HG02623 (cell line): Measurements from ENCODE around the gene CD40.

Experiments used
- ATAC-seq: cut with Tn5 transposase; IDR thresholded peaks from one replicate; pipeline ENCODE4 v1.9.1; 2021; ENCODE audit warnings: moderate library complexity; ENCODE audit not compliant: unreplicated experiment

Gene CD40

DNA sequence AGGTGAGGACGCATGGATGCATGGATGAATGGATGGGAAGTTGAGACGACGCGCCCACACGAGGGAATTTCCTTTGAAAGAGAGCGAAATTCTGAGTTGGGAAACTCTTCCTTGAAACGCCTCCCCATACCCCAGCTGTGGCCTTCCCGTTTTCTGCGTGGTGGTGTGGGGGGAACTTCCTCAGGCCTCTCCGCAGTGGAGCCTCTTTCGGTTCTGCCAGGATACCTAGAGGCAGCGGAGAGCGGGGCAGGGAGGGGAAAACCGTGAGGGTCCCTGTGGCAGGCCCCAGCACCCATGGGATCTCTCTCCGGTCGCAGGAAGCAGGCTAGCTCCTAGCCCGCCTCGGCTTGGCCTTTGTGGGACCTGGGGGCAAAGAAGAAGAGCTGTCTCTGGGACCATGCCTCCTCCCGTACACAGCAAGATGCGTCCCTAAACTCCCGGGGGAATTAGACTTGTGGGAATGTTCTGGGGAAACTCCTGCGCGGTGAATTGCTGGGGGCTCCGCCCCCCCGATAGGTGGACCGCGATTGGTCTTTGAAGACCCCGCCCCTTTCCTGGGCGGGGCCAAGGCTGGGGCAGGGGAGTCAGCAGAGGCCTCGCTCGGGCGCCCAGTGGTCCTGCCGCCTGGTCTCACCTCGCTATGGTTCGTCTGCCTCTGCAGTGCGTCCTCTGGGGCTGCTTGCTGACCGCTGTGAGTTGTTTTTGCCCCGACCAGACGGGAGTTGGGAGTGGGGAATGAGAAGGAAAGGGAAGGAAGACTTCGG, at the start of gene CD40:
Gene CD40 (plus strand): TSS at position 611 of the 764 bp plus-strand sequence. CDS start 30 bp downstream, at position 641.
- peak; percentile 75 for ATAC-seq

DNA sequence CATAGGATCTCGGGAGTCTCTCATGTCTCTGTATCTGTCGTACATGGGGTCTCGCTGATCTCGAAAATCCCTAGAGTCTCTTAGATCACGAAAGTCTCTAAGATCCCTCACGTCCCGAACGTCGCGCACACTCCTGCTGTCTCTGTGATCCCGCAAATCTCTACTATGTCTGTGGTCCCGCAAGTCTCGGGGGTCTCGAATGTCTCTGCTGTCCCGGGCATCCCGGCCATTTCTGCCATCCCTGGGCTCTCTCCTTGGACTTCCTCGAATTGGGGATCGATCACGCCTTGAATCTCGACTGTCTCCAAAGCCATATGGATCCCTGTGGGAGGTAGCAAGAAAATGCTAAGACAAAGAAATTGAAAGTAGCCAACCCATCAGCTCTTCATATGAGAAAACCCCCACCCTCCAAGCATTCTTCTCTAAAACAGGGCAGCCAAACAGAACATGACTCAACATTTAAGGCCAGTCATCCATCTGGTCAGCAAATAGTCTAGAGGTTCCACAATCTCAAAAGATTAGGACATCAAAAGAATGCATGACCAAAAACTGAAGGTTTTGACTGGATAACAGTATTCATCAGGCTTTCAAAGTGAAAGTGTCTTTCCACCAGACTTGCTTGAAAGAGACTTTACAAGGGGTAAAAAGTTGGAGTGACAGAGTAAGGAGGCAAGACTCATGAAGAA, 47.8 kb upstream of the CD40 start:
- ATAC-seq, result no peak

DNA sequence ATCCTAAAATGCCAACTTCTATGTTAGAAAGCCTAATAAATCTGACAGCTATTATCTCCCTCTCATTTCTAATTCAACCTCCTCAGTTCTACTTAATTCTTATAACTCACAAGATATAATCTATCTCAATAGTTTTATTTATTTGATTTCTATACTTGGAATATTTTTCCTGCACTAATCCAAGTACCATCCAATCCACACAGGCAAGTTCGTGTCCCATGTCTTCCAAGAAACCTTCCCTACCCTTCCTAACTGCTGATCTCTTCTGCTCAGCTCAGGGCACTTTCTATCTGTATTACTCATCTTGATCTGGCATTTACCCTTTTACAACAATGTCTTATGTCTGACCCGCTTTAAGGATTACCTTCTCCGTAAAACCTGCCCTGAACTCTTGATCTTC, 46.5 kb upstream of the CD40 start:
- ATAC-seq, result no peak

DNA sequence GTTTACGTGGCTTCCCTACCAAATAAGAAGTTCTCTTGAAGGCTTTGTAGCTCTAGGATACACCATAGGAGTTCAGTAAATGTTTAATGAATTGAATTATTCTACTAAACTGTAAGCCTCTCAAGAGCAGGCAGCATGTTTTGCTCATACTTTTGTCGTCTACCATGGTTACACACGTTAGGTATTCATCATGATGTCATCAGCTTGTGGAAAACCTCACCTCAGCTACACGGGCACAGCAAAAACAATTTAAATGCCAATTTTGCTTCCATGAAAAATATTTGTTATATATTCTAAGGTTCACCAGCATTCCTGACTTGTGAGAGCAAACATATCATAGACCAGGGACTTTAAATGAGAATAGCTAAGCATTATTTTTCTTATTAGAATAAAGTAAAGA, 45.1 kb upstream of the CD40 start:
- ATAC-seq, result no peak

DNA sequence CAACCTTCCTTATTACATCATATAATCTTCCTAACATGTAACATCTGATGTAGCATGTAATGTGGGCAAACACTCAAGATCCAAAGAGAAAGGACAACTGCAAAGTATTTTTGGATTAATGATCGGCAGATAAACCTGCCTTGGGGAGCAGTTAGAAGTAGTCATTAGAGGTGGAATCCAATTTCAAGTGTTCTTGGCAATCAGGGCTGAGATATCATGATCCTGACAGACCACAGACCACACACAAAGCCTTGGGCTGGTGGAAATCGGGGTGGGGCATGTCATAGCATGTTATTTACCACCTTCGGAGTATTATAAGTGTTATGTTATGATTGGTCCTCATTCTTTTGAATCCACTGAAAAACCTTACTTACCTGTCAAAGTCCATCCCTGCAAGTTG, 44.7 kb upstream of the CD40 start:
- no peak for ATAC-seq

DNA sequence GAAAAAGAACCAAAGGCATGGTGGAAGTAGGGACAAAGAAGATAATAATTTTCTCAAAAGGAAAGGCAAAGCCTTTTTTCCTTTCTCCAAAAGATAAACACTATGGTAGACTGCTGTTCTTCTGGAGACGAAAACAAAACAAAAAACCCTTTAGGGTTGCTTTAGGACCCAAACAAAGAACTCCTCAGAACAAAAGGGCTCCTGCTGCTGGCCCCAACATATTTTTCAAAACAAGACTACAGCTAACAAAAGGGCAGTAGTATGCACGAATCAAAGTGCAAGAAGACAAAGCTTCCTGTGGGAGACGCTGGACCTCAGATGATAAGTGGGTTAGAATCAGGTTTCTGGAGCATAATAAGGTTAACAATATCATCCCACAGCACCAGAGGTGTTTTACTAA, 44.1 kb upstream of the CD40 start:
- ATAC-seq, result no peak

DNA sequence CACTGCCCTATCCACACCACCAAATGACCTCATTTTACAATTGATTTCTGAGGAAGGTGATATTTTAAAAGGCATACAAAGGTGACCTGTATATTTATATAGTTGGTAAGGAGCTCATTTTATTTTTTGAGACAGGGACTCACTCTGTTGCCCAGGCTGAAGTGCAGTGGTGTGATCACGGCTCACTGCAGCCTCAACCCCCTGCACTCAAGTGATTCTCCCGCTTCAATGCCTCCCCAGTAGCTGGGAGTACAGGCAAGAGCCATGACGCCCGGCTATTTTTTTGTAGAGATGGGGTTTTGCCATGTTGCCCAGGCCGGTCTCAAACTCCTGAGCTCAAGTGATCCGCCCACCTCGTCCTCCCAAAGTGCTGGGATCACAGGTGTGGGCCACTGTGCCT, 41.3 kb upstream of the CD40 start:
- ATAC-seq, result no peak

DNA sequence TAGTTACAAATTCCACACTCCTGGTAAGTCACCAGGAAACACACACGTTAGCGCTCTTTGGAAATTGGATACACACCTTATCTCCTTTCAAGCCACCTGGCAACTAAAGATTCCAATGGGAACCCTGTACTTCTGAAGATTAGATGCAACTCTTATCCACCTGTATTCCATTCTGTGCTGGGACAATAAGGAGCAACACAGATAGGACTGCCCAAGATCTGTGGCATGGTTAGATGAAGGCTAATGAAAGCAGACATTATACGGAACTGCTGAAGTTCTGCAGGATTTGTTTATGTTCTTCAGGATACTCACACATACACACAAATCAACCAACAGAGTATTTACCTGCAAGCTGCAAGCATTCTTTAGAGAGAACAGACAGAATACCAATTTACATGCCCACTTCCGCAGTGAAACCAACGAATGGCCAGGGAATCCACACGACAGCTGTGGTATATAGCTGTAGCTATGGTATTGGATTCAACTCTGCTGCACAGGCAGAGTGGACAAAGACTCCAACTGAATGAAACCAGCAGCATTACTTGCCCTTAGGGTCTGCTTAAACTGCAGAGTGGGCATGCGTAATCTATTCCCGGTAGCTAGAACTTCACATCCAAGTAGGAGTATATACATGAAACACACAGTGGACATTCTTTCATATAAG, 40.3 kb upstream of the CD40 start:
- no peak for ATAC-seq

DNA sequence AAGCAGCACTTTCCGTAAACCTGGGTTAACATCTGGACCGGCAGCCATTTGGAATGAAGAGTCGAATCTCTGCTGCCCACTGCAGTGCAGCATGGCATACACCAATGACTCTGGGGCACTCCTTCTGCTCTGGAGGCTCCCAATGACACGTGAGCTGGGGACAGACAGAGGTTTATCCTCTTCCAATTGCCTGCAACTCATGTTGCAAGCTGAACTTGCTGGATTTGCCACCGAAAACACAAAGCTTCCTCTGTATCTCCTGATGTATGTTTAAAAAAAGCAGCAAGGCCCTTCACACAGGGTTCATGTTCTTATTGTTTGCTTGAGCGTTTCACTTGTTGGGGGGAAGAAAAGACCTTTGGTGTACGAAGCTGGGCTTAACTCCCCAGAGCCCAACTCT, 39.2 kb upstream of the CD40 start:
- ATAC-seq, result no peak

DNA sequence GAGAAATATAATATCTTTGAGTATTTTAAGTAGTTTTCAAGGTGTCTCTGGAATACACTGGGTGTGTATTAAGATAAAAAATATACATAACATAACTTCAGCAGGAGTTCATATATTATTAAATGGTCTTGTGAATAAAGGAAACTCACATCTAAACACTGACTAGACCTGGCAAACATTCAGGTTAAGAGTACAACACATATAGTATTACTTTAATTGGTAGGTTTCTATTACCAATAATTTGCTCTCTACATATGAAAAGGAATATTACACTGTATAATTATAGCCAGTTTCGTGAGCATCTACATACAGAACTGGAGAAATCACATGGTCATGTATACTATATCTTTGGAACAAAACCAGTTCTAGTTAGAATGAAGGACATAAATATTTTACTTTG, 37.0 kb upstream of the CD40 start:
- ATAC-seq, result no peak

DNA sequence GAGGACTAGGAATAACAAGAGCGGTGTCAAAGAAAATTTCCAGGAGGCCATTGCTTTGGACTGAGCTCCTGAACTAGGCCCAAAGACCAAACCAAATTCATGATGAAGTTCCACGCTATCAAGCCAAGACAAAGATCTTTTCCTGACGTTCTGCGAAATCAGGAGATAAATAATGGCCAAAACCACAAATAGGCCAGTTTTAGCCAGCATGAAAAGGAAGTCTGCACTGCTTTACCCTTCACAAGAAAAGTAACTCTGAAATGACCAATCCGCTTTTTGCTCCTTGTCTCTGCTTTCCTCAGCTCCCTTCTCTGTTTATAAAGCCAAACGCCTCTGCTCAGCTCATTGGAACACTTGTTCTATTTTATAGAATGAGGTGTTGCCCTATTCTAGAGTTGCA, 35.0 kb upstream of the CD40 start:
- ATAC-seq, result no peak

DNA sequence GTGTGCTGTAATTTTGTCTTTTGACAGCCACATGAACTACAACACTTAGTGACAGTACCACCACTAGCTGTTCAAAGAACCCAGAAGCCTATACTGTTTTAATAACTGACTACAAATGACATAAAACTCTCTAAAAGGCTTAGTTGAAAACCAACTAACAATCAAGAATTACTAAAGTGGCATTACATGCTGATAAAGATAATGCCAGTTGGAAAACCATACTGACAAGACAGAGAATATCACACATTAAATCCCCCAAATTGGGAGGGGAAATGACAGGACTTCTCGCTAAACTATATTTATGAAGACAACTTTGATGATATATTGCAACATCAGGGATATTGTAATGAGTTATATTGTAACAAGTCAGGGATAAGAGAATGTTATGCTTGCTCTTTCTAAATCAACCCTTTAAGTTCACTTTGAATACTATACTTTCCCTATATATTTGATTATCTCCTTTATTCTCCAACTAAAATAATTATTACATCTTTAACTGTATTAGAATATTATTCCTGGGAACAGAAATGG, 34.5 kb upstream of the CD40 start:
- ATAC-seq, result no peak

DNA sequence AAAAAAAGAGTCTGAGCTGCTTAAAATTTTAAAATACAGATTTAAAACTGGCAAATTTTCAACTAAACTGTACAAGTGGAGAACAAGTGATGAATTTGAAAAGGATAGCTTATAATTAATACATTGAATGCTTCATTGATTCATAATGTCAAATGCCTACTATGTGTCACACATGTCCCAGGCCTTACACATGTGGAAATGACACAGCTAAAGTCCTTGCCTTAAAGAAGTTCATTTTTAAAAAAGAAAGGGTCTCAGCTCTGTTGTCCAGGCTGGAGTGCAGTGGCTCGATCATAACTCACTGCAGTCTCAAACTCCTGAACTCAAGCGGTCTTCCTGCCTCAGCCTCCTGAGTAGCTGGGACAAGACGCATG, 33.3 kb upstream of the CD40 start:
- no peak for ATAC-seq

DNA sequence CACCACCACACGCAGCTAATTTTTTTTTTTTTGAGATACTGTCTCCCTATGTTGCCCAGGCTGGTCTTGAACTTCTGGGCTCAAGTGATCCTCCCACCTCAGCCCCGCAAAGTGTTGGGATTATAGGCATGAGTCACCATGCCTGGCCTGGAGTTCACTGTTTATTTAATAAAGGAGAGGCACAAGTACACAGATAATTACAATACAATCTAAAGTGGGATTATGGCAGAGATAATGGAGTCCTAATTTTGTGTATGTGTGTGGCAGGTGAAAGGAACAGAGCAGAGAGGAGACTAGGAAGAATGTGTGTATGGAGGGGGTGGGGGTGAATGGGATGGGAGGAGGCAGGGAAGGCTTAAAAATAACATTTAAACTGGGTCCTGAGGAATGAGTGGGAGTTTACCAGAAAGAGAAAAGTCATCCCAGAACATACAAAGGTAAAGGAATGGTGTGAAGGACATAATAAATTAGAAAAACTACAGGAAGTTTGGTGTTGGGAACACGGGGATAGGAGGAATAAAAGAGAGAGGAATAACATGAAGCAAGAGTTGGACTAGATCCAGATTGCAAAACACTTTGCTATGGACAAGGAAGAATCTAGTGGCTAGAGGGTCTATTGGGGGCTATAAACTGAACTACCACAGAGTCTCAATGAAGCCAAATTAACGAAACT, 32.8 kb upstream of the CD40 start:
- ATAC-seq, result no peak

DNA sequence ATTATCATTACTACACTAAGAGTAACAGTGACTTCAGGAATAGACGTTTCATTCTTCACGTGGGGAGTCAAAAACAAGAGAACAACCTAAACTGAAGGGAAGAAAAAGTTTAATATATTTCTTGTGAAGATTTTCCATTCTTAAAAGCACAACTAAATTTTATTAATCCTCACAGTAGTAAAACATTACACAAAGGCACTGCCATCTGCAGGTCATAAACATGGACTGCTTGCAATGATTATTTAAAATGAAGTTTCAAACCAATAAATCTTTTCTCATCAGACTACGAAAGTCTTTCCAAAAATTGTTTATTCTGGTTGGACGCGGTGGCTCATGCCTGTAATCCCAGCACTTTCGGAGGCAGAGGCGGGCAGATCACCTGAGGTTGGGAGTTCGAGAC, 31.0 kb upstream of the CD40 start:
- no peak for ATAC-seq

DNA sequence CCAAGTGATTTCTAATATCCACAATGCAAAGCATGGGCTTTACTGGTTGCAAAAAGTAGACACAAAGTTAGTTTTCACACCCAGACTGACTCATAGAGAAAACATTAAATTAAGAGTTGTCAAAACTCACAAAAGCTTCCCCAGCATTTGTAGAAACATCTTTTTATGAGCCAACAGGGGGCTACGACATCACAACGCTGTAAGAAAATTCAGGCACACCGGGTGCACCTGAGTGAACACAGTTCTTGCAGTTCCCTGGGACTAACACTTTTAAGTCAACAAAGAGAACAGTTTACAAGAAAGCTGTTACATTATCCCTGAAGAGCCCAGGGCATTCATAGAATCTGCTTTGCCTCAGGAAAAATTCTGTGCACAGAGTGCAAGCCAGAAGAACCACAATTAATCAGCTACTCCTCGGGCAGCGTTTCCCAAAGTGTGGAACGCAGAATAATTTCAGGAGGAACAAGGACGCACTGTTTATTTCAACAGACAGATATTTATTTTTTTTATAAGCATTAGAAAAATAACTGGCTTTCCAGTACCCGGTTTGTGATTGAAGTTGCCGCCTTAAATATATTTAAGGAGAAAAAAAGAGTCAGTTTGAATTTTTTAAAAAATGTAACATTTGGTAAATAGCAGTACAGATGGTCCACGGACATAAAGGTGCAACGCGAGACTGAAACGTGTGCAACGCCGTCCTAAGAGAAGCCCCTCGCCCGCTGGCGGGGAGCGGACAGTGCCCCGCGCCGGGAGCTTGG, 29.5 kb upstream of the CD40 start:
- ATAC-seq, result no peak

DNA sequence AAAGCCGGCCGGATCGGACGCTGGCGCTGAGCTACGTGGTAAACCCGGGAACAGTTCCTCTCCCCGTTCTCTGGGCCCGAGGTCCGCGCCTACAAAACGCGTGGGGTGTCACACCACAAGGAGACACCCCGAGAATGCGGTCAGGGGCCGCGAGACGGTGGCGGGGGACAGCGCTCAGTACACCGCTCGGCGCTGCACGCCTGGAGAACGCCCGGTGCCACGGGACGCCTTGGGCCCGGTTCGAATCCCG, 29.0 kb upstream of the CD40 start:
- peak; percentile 17 for ATAC-seq

DNA sequence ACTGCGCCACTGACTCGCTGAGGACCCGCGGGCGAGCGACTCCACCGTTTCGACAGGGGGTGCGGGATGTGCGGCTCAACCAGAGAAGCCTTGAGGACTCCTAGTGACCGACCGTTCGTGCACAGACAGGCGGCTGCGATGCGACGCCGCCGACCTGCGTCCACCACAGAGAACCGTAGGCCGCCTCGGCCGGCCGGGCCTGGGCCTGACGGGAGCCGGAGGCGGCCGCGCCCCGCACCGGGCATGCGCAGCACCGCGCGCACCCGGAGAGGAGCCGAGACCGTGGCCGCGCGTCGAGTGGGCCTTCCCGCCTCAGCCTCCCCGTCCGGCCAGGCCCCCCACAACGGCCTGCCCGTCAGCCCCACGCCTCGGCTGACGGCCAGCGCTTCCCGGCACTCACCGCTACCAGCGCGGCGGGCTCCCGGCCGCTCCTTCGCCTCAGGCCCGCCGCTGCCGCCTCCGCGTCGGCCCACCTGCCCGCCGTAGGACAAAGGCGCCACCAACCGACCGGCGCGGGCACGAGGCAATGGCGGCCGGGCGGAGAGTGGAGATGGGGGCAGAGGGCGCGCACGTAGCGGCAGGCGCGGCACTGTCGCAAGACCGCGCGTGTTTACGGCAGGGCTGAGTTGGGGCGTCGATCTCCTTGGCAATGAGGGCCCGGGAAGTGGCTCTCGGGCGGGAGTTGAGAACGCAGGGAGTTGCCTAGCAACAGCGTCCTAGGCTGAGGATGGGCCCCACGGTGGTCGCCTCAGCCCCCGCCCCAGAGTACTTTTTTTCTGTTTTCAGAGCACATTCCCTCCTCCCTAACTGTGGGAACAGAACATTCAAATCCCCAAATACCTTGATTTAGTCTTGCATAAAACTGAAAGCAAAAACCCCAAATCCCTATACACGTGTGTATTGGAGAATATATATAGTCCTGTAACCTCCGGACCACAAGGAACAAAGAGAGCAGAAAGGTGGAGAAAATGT, 28.4 kb upstream of the CD40 start, which contains the start of gene NCOA5:
Gene NCOA5 (minus strand): TSS at position 546 of the 972 bp plus-strand sequence. CDS start 10,538 bp downstream, outside the sequence.
- ATAC-seq, result peak; percentile 79
